ENCODE measurements around the gene ZNF334. TPM values are rescaled to one million over a fixed set of nuclear protein-coding genes. Genes with fewer than 3 reads are reported as not detected.

The ZNF334 gene
- total RNA-seq, 4 donors from 2014 or later: 1.3 to 19.6 (median 5.8) TPM

DNA sequence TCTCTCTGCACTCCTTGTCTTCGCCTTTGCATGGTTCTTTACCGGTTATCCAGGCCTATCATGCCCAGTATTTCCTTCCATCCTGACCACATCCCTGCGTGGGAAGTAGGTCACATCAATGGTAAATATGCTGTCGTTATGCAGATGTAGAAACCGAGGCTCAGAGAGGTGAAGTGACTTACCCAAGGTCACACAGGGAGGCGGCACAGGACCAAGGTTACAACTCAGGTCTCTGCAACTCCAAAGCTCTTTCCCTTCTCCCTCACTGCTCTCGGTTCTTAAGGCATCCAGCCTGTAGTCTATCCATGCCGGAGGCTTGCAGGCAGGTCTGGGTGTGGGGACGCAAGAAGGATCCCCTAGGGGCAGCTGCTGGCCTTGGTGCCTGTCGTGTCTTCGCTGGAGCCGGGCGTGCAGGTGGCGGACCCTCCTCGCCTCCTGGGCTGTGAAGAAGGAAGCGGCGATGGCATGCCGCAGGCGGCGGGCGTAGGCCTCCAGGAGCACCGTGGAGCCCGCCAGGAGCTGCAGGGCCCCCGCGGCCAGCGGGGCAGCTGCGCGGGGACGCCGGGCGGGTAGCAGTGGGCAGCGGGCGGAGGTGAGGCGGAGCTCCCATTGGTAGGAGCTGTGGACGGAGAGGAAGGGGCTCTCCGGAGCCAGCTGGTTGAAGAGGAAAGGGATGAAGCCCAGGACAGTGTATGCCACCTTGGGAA, 28.0 kb upstream of the ZNF334 start:
- H3K36me3 ChIP-seq: no peaks in the 10 kb centered on the region
- H3K9me3 ChIP-seq: no peaks in the 10 kb centered on the region
- DNase-seq: no peak
- intact Hi-C loops (cut with DNase I; ENCODE audit: low total_unique reads): no loop called here
- H3K4me3 ChIP-seq: no peak overlapping the region
- TF ChIP-seq, protein P1, sequence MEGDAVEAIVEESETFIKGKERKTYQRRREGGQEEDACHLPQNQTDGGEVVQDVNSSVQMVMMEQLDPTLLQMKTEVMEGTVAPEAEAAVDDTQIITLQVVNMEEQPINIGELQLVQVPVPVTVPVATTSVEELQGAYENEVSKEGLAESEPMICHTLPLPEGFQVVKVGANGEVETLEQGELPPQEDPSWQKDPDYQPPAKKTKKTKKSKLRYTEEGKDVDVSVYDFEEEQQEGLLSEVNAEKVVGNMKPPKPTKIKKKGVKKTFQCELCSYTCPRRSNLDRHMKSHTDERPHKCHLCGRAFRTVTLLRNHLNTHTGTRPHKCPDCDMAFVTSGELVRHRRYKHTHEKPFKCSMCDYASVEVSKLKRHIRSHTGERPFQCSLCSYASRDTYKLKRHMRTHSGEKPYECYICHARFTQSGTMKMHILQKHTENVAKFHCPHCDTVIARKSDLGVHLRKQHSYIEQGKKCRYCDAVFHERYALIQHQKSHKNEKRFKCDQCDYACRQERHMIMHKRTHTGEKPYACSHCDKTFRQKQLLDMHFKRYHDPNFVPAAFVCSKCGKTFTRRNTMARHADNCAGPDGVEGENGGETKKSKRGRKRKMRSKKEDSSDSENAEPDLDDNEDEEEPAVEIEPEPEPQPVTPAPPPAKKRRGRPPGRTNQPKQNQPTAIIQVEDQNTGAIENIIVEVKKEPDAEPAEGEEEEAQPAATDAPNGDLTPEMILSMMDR (IDR thresholded peaks at IDR 0.05): no peak
- TF ChIP-seq POLR2A (IDR thresholded peaks at IDR 0.05): no peak
- no peaks in the 10 kb centered on the region for H3K27me3 ChIP-seq
- H3K4me1 ChIP-seq: no peaks in the 10 kb centered on the region
- H3K27ac ChIP-seq: no peak overlapping the region

DNA sequence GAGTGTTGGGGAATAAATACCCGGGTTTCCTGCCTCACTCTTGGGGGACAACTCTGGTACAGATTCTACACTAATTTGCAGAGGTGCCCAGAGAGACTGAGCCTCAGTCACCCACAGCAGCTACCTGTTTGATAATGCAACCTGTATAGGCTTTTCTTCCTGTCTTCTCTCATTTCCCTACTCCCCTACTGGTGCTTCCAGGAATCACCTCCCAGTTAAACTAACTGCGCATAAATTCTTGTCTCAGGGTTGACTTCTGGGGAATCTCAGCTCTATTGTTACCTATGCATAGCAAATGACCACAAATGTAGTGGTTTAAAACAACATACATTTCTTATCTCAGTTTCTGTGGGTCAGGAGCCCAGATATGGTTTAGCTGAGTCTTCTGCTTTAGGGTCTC, 25.8 kb upstream of the ZNF334 start:
- intact Hi-C loops (cut with DNase I; ENCODE audit: low total_unique reads): no loop called here
- Histone ChIP-seq H3K36me3 (no peaks in the 10 kb centered on the region), H3K27me3 (no peaks in the 10 kb centered on the region), H3K9me3 (no peaks in the 10 kb centered on the region), H3K4me1 (no peaks in the 10 kb centered on the region), H3K27ac (no peak overlapping the region), H3K4me3 (no peak overlapping the region)
- TF ChIP-seq, protein P1 (IDR thresholded peaks at IDR 0.05): no peak
- TF ChIP-seq POLR2A (IDR thresholded peaks at IDR 0.05): no peak
- no peak for DNase-seq

GRCh38 chr20:46530640-46531039, 17.3 kb upstream of the ZNF334 start:
- no peaks in the 10 kb centered on the region for H3K4me1 ChIP-seq
- DNase-seq: no peak
- no peaks in the 10 kb centered on the region for H3K9me3 ChIP-seq
- H3K4me3 ChIP-seq: no peak overlapping the region
- H3K27ac ChIP-seq: no peak overlapping the region
- no peaks in the 10 kb centered on the region for H3K36me3 ChIP-seq
- intact Hi-C loops (cut with DNase I; ENCODE audit: low total_unique reads): no loop called here
- no peak for TF ChIP-seq POLR2A (IDR thresholded peaks at IDR 0.05)
- TF ChIP-seq, protein P1 (IDR thresholded peaks at IDR 0.05): no peak
- no peaks in the 10 kb centered on the region for H3K27me3 ChIP-seq

GRCh38 chr20:46523696-46524328, 10.5 kb upstream of the ZNF334 start:
- Histone ChIP-seq H3K27ac (no peak overlapping the region), H3K4me3 (no peak overlapping the region), H3K9me3 (no peaks in the 10 kb centered on the region), H3K36me3 (no peaks in the 10 kb centered on the region), H3K27me3 (no peaks in the 10 kb centered on the region), H3K4me1 (no peaks in the 10 kb centered on the region)
- intact Hi-C loops (cut with DNase I; ENCODE audit: low total_unique reads): no loop called here
- no peak for DNase-seq
- TF ChIP-seq POLR2A (IDR thresholded peaks at IDR 0.05): no peak
- TF ChIP-seq, protein P1 (IDR thresholded peaks at IDR 0.05): no peak

- Histone ChIP-seq H3K27me3 (no peaks in the 10 kb centered on the region), H3K36me3 (no peaks in the 10 kb centered on the region), H3K4me3 (no peak overlapping the region), H3K27ac (no peak overlapping the region), H3K9me3 (no peaks in the 10 kb centered on the region), H3K4me1 (no peaks in the 10 kb centered on the region)
- intact Hi-C loops (cut with DNase I; ENCODE audit: low total_unique reads): no loop called here
- no peak for DNase-seq
- no peak for TF ChIP-seq POLR2A (IDR thresholded peaks at IDR 0.05)
- TF ChIP-seq, protein P1 (IDR thresholded peaks at IDR 0.05): no peak
Observed at GRCh38 chr20:46523108-46523507, 9.7 kb upstream of the ZNF334 start.

Data from uterus (tissue), 4 donors.